ENCODE results near the gene PFDN1. TPM values are rescaled to one million over a fixed set of nuclear protein-coding genes. Genes with fewer than 3 reads are reported as not detected.

The PFDN1 gene
- total and polyA plus RNA-seq, 4 donors, result 14.0 to 30.8 (median 20.7) TPM

- no peak overlapping the region for H3K27ac ChIP-seq (ENCODE audit: low read depth in 1 of 2, low read length in 2 of 2)
- 85% methylated on average over 5 of the region's 5 CpGs for WGBS
Observed at GRCh38 chr5:140317859-140318258, 15.0 kb upstream of the PFDN1 start.

GRCh38 chr5:140312791-140313189 is 9.9 kb upstream of the PFDN1 start:
- peak overlapping the region in 1 of 2 donors; percentile 42 for H3K27ac ChIP-seq (ENCODE audit: low read depth in 1 of 2, low read length in 2 of 2)
- TF ChIP-seq, protein P1, sequence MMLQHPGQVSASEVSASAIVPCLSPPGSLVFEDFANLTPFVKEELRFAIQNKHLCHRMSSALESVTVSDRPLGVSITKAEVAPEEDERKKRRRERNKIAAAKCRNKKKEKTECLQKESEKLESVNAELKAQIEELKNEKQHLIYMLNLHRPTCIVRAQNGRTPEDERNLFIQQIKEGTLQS (IDR thresholded peaks at IDR 0.05), result no peak
- TF ChIP-seq TAF1 (conservative IDR thresholded peaks at IDR 0.05) (no peak), FOXA2 (IDR thresholded peaks at IDR 0.05) (no peak), RAD21 (IDR thresholded peaks at IDR 0.05) (no peak), CTCF (IDR thresholded peaks at IDR 0.05; ENCODE audit: low read depth, low read length, missing input control) (no peak), RXRA (IDR thresholded peaks at IDR 0.05) (no peak), EGR1 (IDR thresholded peaks at IDR 0.05; ENCODE audit: low read depth in 2 of 2) (no peak), FOXA1 (IDR thresholded peaks at IDR 0.05) (no peak), YY1 (IDR thresholded peaks at IDR 0.05) (no peak), NR2F2 (IDR thresholded peaks at IDR 0.05) (no peak), ZBTB33 (IDR thresholded peaks at IDR 0.05) (no peak), HNF4A (conservative IDR thresholded peaks at IDR 0.05) (no peak), GABPA (IDR thresholded peaks at IDR 0.05 in 1 of 2, conservative IDR thresholded peaks at IDR 0.05 in 1 of 2) (no peak), HNF4G (IDR thresholded peaks at IDR 0.05) (no peak)
- TF ChIP-seq, protein P2, sequence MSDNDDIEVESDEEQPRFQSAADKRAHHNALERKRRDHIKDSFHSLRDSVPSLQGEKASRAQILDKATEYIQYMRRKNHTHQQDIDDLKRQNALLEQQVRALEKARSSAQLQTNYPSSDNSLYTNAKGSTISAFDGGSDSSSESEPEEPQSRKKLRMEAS (IDR thresholded peaks at IDR 0.05), result no peak
- H3K9me3 ChIP-seq (ENCODE audit: control insufficient read depth in 4 of 4, low read length in 3 of 4), result no peaks in the 10 kb centered on the region
- no peaks in the 10 kb centered on the region for H3K27me3 ChIP-seq (ENCODE audit: control insufficient read depth in 4 of 4, insufficient read depth in 4 of 4, low read length in 3 of 4)
- WGBS, result 84% methylated on average over 7 of the region's 7 CpGs
- no peak overlapping the region for H3K4me3 ChIP-seq (ENCODE audit: low read depth in 1 of 3, low read length in 3 of 3)
- no peaks in the 10 kb centered on the region for H3K4me1 ChIP-seq (ENCODE audit: control insufficient read depth in 4 of 4, insufficient read depth in 4 of 4, low read length in 3 of 4)
- H3K9ac ChIP-seq (ENCODE audit: low read depth in 1 of 2, low read length in 2 of 2), result no peak overlapping the region
- no peaks in the 10 kb centered on the region for H3K36me3 ChIP-seq (ENCODE audit: control insufficient read depth in 4 of 4, insufficient read depth in 3 of 4, low read depth in 1 of 4, low read length in 3 of 4)
- no peak for DNase-seq (ENCODE audit: low spot score)

More at GRCh38 chr5:140317859-140318258, 15.0 kb upstream of the PFDN1 start:
- no peak for DNase-seq (ENCODE audit: low spot score)
- Histone ChIP-seq H3K27me3 (ENCODE audit: control insufficient read depth in 4 of 4, insufficient read depth in 4 of 4, low read length in 3 of 4) (no peaks in the 10 kb centered on the region), H3K4me3 (ENCODE audit: low read depth in 1 of 3, low read length in 3 of 3) (no peak overlapping the region), H3K4me1 (ENCODE audit: control insufficient read depth in 4 of 4, insufficient read depth in 4 of 4, low read length in 3 of 4) (no peaks in the 10 kb centered on the region), H3K9me3 (ENCODE audit: control insufficient read depth in 4 of 4, low read length in 3 of 4) (no peaks in the 10 kb centered on the region), H3K9ac (ENCODE audit: low read depth in 1 of 2, low read length in 2 of 2) (no peak overlapping the region), H3K36me3 (ENCODE audit: control insufficient read depth in 4 of 4, insufficient read depth in 3 of 4, low read depth in 1 of 4, low read length in 3 of 4) (no peaks in the 10 kb centered on the region)
- no peak for TF ChIP-seq ZBTB33 (IDR thresholded peaks at IDR 0.05)
- TF ChIP-seq GABPA (IDR thresholded peaks at IDR 0.05 in 1 of 2, conservative IDR thresholded peaks at IDR 0.05 in 1 of 2), result no peak
- TF ChIP-seq, protein P2 (IDR thresholded peaks at IDR 0.05), result no peak
- TF ChIP-seq RAD21 (IDR thresholded peaks at IDR 0.05), result no peak
- no peak for TF ChIP-seq FOXA1 (IDR thresholded peaks at IDR 0.05)
- TF ChIP-seq, protein P3, sequence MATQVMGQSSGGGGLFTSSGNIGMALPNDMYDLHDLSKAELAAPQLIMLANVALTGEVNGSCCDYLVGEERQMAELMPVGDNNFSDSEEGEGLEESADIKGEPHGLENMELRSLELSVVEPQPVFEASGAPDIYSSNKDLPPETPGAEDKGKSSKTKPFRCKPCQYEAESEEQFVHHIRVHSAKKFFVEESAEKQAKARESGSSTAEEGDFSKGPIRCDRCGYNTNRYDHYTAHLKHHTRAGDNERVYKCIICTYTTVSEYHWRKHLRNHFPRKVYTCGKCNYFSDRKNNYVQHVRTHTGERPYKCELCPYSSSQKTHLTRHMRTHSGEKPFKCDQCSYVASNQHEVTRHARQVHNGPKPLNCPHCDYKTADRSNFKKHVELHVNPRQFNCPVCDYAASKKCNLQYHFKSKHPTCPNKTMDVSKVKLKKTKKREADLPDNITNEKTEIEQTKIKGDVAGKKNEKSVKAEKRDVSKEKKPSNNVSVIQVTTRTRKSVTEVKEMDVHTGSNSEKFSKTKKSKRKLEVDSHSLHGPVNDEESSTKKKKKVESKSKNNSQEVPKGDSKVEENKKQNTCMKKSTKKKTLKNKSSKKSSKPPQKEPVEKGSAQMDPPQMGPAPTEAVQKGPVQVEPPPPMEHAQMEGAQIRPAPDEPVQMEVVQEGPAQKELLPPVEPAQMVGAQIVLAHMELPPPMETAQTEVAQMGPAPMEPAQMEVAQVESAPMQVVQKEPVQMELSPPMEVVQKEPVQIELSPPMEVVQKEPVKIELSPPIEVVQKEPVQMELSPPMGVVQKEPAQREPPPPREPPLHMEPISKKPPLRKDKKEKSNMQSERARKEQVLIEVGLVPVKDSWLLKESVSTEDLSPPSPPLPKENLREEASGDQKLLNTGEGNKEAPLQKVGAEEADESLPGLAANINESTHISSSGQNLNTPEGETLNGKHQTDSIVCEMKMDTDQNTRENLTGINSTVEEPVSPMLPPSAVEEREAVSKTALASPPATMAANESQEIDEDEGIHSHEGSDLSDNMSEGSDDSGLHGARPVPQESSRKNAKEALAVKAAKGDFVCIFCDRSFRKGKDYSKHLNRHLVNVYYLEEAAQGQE (IDR thresholded peaks at IDR 0.05), result no peak
- TF ChIP-seq JUND (IDR thresholded peaks at IDR 0.05), result no peak
- no peak for TF ChIP-seq HNF4A (conservative IDR thresholded peaks at IDR 0.05)
